ENCODE measurements around the gene DNER.

DNA sequence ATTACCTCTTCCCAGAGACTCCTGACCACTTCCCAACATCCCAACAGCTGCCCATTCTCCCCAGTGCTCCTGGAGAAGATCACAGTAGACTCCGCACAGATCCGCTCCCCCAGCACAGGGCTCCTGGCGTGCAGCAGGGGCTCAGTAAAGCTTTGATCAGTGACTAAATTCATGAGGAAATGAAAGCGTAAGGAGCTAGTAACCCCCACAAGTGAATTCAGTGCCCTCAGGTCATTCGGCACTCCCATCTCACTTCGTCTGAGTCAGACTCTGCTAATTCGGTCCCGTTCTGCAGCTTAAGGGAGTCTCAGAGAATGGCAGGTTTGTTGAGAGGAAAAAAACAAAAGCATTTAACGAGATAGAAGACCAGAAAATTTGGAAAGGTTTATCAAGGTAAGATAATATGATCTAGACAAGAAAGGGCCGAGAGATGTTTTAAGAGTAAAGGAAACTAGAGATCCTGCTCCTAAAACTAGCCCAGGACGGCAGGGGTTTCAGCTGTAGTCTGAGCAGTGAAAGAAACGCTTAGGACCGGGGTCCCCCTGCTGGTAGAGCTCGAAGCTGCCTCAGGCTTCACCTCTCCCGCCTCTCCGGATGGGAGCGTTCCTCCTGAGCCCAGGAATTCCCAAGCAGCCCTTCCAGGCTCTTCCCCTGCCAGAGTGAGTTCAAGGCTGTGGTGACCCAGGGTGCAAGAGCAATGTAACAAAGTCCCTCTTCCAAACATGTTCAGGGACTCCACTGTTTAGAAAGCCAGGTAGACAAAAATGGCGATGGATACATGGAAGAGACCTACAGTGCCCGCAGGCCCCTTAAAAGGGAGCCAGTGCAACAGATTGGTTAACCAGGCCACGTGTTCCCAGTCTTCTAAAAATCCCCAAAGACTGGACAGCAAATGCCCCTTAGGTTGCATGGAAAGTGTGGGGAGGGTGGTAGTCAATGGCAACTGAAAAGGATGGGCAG, 127.3 kb downstream of the DNER start:
- TF ChIP-seq, protein P1, sequence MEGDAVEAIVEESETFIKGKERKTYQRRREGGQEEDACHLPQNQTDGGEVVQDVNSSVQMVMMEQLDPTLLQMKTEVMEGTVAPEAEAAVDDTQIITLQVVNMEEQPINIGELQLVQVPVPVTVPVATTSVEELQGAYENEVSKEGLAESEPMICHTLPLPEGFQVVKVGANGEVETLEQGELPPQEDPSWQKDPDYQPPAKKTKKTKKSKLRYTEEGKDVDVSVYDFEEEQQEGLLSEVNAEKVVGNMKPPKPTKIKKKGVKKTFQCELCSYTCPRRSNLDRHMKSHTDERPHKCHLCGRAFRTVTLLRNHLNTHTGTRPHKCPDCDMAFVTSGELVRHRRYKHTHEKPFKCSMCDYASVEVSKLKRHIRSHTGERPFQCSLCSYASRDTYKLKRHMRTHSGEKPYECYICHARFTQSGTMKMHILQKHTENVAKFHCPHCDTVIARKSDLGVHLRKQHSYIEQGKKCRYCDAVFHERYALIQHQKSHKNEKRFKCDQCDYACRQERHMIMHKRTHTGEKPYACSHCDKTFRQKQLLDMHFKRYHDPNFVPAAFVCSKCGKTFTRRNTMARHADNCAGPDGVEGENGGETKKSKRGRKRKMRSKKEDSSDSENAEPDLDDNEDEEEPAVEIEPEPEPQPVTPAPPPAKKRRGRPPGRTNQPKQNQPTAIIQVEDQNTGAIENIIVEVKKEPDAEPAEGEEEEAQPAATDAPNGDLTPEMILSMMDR (conservative IDR thresholded peaks at IDR 0.05), result peak; percentile 89
- no peak for TF ChIP-seq EZH2 (IDR thresholded peaks at IDR 0.05; ENCODE audit: low read depth)
